Vagina (tissue), 2 donors: ENCODE measurements around the gene NELL1. TPM values are rescaled to one million over a fixed set of nuclear protein-coding genes. Genes with fewer than 3 reads are reported as not detected.

ENCODE experiments used
- DNase-seq, 2 donors: peaks; one replicate each; pipeline ENCODE4 v3.0.0-alpha.2; 2017; ENCODE audit errors: extremely low spot score in 2 of 2
- H3K27ac ChIP-seq: fragments of 200-600 bp; sonication (generic); one replicate; pipeline ENCODE4 v1.5.1; 2019
- H3K27me3 ChIP-seq: fragments of 200-600 bp; sonication (generic); one replicate; pipeline ENCODE4 v1.5.1; 2019
- H3K36me3 ChIP-seq, 2 donors: fragments of 200-600 bp; sonication (generic); one replicate each; pipeline ENCODE4 v1.5.1; 2017 to 2019
- H3K4me1 ChIP-seq: fragments of 200-600 bp; sonication (generic); one replicate; pipeline ENCODE4 v1.5.1; 2019
- H3K4me3 ChIP-seq, 2 donors: fragments of 200-600 bp; sonication (generic); 1 replicate in 1 of 2; 2 replicates in 1 of 2; pipeline ENCODE4 v1.5.1; 2016 to 2019
- H3K9me3 ChIP-seq: fragments of 200-600 bp; sonication (generic); one replicate; pipeline ENCODE4 v1.5.1; 2019
- CTCF ChIP-seq, 3 experiments: fragments of 450-650 bp in 2 of 3; fragments of 200-600 bp in 1 of 3; sonication (generic) in 1 of 3; IDR thresholded peaks; one replicate each; pipeline ENCODE4 v1.5.1; 2017 to 2019; ENCODE audit warnings: antibody characterized with exemption in 3 of 3, mild to moderate bottlenecking in 2 of 3, moderate library complexity in 2 of 3
- POLR2A ChIP-seq, 2 donors: fragments of 450-650 bp; IDR thresholded peaks; one replicate each; pipeline ENCODE4 v1.6.1; 2017; ENCODE audit warnings: antibody characterized with exemption in 2 of 2, mild to moderate bottlenecking in 2 of 2, moderate library complexity in 2 of 2
- POLR2AphosphoS5 ChIP-seq, 2 donors: sonication (generic); formaldehyde crosslinking; IDR thresholded peaks; one replicate each; pipeline ENCODE4 v1.9.0; 2017; ENCODE audit warnings: antibody characterized with exemption in 2 of 2, mild to moderate bottlenecking in 2 of 2, low read depth in 1 of 2; ENCODE audit not compliant: insufficient read depth in 1 of 2
- intact Hi-C: fragments of 100-400 bp; cut with DNase I; formaldehyde crosslinking; loops from one replicate; pipeline ENCODE4 v1.15.1; 2023
- total RNA-seq: library from RNA; depleted of rRNA; stranded (reverse); fragments of >200 nt; gene quantifications from one replicate; pipeline ENCODE4 v1.2.3, GENCODE V29; 2016

The NELL1 gene
- total RNA-seq, 1 donor from 2014 or later = 0.49 TPM

- H3K9me3 ChIP-seq = no peaks in the 10 kb centered on the region
- H3K4me3 ChIP-seq = no peak overlapping the region
- no peaks in the 10 kb centered on the region for H3K36me3 ChIP-seq
- no peak for DNase-seq
- no peaks in the 10 kb centered on the region for H3K4me1 ChIP-seq
- no peak for TF ChIP-seq POLR2A (IDR thresholded peaks at IDR 0.05)
- no peak for TF ChIP-seq CTCF (IDR thresholded peaks at IDR 0.05)
- no peaks in the 10 kb centered on the region for H3K27me3 ChIP-seq
- intact Hi-C loops = no loop called here
- H3K27ac ChIP-seq = no peak overlapping the region
Observed at GRCh38 chr11:21410513-21410912, 741.1 kb downstream of the NELL1 start.

- Histone ChIP-seq H3K4me3 (no peak overlapping the region), H3K36me3 (no peaks in the 10 kb centered on the region), H3K27me3 (no peaks in the 10 kb centered on the region), H3K9me3 (no peaks in the 10 kb centered on the region), H3K4me1 (no peaks in the 10 kb centered on the region), H3K27ac (no peak overlapping the region)
- no peak for TF ChIP-seq POLR2AphosphoS5 (IDR thresholded peaks at IDR 0.05; ENCODE audit: insufficient read depth in 1 of 2, low read depth in 1 of 2)
- intact Hi-C loops = no loop called here
- no peak for DNase-seq
Observed at GRCh38 chr11:21411104-21411503, 741.7 kb downstream of the NELL1 start.

- Histone ChIP-seq H3K27me3 (no peaks in the 10 kb centered on the region), H3K4me1 (no peaks in the 10 kb centered on the region), H3K9me3 (no peaks in the 10 kb centered on the region), H3K27ac (no peak overlapping the region), H3K36me3 (no peaks in the 10 kb centered on the region), H3K4me3 (no peak overlapping the region)
- TF ChIP-seq CTCF (IDR thresholded peaks at IDR 0.05) (no peak), POLR2AphosphoS5 (IDR thresholded peaks at IDR 0.05; ENCODE audit: insufficient read depth in 1 of 2, low read depth in 1 of 2) (no peak), POLR2A (IDR thresholded peaks at IDR 0.05) (no peak)
- intact Hi-C loops = no loop called here
- no peak for DNase-seq
Observed at GRCh38 chr11:21411597-21411996, 742.2 kb downstream of the NELL1 start.

GRCh38 chr11:21412652-21413383, 743.4 kb downstream of the NELL1 start:
- H3K4me1 ChIP-seq = no peaks in the 10 kb centered on the region
- DNase-seq = no peak
- no peak overlapping the region for H3K27ac ChIP-seq
- H3K9me3 ChIP-seq = no peaks in the 10 kb centered on the region
- no peaks in the 10 kb centered on the region for H3K27me3 ChIP-seq
- intact Hi-C loops = no loop called here
- H3K4me3 ChIP-seq = no peak overlapping the region
- H3K36me3 ChIP-seq = no peaks in the 10 kb centered on the region
- TF ChIP-seq CTCF (IDR thresholded peaks at IDR 0.05) (no peak), POLR2AphosphoS5 (IDR thresholded peaks at IDR 0.05; ENCODE audit: insufficient read depth in 1 of 2, low read depth in 1 of 2) (no peak), POLR2A (IDR thresholded peaks at IDR 0.05) (no peak)

- no peaks in the 10 kb centered on the region for H3K36me3 ChIP-seq
- no peak overlapping the region for H3K4me3 ChIP-seq
- intact Hi-C loops = no loop called here
- TF ChIP-seq POLR2A (IDR thresholded peaks at IDR 0.05) (no peak), POLR2AphosphoS5 (IDR thresholded peaks at IDR 0.05; ENCODE audit: insufficient read depth in 1 of 2, low read depth in 1 of 2) (no peak), CTCF (IDR thresholded peaks at IDR 0.05) (no peak)
- H3K4me1 ChIP-seq = no peaks in the 10 kb centered on the region
- no peak overlapping the region for H3K27ac ChIP-seq
- no peaks in the 10 kb centered on the region for H3K9me3 ChIP-seq
- H3K27me3 ChIP-seq = no peaks in the 10 kb centered on the region
- no peak for DNase-seq
Observed at GRCh38 chr11:21414953-21415352, 745.6 kb downstream of the NELL1 start.
